Right kidney (tissue), 1 donor: ENCODE results near the gene UTS2R.

Experiments
- DNase-seq: peaks from one replicate; pipeline ENCODE4 v3.0.0-alpha.2; 2016

The UTS2R gene

DNA sequence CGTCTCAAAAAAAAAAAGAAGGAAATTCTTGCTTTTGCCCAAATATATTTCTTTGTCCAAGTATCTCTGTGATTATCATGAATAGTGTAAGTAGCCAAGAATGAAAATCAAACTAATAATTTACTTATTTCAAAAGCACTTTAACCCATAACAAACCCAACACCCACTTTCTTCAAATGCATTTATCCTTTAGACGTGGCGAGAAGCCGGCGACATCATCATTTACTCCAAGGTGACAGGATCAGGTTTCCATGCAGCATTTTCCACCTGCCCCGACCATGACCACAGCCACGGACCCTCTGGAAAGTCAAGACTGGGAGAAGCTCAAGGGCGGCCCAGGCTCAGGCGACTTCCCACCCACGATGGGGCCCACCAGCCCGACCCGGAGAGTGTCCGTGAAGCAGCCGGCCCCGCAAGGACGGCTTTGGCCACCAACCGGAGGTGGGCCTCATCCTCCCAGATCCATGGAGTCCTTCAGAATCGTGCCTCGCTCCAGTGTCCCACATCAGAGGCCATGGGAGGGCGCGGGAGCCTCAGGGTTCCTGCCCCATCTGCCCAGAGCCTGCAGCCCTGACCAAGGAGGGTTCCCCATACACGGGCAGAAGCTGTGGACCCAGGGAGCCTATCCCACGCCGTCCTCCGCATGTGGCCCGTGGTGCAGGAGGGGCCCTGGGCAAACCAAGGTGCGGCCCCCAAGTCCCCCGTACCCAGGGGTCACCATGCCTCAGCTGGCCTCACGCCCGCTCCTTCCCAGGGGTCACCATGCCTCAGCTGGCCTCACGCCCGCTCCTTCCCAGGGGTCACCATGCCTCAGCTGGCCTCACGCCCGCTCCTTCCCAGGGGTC lies 18.7 kb downstream of the UTS2R start:
- DNase-seq: no peak

GRCh38 chr17:82390860-82391435 lies 19.4 kb downstream of the UTS2R start:
- no peak for DNase-seq

DNA sequence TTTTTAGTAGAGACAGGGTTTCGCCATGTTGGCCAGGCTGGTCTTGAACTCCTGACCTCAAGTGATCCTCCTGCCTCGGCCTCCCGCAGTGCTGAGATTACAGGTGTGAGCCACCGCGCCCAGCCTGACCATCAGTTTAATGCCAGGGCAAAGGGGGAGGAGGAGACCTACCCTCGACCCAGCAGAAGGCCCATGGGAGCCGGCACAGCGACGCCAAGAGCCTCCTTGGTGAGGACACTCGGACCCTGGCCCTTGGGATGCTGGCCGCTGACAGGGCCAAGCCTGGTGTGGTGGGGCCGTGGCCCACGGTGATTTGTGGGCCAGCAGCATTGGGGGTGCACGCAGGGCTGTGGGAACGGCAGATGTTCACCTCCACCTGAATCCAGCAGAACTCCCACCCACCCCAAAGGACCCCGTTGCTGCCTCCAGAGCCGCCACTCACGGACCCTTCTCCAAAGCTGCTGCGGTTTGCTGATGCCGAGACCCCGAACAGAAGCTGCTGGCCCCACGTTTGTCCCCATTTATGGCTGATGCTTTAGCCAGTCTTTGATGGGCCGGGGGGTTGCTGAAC lies 20.0 kb downstream of the UTS2R start:
- DNase-seq: no peak

DNA sequence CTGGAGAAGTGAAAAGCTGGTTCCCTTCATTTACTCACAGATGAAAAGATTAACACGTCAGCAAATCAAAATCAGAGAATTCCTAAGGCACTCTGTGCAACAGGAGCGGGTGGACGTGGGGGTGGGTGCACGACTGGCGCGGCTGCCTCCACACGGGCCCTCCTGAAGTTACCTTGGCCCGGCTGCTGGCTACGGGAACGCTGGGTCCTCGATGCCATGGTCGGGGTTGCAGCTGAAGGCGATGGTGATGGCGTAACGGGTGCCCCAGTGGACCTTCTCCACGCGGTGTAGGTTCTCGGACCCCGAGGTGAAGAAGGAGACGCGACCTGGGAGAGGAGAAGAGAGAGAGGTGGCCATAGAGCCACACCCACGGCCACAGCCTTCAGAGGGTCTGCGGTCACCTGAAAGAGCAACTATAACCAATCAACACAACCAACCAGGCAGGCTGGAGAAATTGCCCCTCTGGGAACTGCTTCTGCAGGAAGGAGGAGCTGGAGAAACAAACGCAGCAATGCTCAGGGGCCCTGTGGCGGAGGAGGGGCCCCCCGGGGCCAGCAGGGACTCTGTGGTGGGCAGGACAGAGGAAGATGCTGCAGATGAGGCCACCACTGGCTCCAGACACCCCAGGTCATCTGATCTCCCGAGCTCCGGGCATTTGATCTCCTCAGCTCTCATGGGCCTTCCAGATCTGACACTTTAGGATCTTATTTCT lies 20.8 kb downstream of the UTS2R start:
- no peak for DNase-seq

DNA sequence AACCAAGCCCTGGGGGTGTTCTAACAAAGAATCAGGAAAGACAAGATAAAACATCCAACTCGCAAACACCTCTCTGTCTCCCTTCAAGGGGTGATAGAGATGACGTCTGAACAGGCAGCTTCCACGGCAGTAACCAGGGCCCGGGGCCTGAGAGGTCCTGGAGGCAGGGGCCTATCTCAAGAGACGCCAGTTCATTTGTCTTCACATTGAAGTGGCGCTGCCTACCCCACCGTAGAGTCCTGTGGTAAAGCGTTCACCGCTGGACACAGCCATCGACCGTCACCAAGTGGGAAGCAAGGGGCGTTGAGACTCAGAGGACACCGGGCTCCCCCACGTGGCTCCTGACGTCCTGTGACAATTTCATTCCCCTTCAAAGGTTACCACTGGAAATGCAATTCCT lies 21.4 kb downstream of the UTS2R start:
- no peak for DNase-seq

DNA sequence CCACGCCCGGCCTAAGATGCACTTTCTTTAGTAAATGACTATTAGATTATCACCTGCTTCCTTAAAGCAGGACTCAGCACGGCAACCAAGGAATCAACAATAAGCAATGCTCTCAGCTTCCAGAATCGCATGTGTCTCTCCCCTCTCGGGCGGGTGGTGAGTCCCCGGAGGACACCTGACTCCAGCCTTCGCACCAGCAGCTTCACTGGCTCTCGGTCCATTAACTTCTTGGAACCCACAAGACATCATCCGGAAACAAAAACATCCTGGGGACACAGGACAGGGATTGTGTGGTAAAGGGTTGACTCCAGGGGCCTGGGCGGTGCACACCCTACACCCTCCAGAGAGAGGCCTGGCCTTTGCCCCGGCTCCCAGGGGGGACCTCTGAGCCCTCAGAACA lies 22.7 kb downstream of the UTS2R start:
- no peak for DNase-seq

GRCh38 chr17:82396601-82397435 lies 25.3 kb downstream of the UTS2R start:
- DNase-seq: no peak

DNA sequence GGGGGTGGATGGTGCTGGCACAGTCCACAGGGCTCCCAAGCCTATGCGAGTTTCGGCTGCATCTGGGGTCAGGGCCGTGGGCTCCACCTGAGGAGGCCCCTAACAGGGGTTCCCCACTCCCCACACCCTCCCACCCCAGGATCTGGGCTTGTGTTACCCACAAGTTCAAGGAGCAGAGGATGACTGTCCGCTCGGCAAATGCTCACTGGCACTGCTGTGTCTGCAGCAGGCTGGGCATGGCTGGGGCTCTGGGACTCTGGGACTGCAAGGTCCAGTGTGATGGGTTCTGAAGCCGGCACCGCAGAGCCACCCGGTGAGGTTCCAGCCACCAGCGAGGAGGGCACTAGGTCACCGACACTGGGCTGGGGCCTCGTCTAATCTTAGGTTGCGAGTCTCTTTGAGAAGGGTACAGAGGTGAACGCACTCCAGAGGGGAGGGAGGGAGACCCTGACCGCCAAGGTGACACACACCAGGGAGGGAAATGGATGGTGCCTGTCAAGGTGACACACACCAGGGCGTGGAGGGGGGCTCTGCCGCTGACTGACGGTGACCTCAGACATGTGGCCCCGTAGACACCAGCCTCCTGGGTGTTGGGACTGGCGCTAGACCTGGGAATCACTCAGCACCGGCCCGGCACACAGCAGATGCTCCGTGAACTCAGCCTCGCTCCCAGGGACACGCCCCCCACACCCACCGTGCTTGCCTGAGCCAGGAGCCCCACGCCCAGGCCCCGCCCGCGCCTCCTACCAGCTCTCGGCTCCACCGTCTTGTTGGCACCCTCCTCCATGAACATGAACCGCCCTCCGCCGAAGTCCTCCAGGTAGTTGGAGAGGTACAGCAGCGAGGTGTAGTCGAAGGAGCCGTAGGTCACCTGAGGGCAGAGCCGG lies 26.1 kb downstream of the UTS2R start:
- no peak for DNase-seq

- no peak for DNase-seq
Measured at GRCh38 chr17:82399041-82399441, 27.5 kb downstream of the UTS2R start.

DNA sequence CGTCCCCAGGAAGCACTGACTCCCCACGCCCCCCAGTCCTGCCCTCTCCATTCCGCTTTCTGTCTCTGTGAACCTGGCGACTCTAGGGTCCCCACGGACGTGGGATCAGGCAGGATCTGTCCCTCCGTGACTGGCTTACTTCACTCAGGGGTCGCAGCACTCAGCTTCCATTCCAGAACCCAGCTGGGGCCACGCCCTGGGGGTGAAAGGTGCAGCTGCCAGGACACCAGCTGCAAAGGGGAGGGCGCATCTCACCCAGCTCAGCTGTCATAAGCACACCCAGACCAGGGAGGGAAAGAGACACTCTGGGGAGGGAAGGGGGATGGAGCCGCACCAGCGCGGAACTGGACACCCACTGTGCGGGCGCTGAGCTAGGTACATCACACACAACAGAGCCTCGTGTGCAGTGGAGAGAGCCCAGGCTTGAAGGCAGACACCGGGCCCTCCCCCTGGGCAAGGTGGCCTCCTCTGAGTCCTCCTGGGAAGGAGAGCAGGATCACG lies 28.1 kb downstream of the UTS2R start:
- no peak for DNase-seq

DNA sequence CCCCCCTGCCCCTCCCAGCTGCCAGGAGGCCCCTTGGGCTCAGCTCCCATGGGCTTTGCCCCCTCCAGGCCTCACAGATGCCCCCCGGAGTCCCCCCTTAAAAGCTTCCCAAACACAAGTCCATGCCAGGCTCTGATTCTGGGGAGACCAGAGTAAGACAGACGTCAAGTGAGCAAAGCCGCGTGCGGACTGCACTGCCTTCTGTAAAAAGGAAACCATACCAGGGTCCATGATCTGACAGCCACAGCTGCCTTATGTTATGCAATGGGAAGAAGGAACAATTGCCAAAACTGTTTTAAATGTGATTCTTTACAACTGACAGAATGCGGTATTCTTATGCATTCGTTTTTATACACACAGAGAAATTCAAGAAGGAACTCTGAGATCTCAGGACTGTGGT lies 28.6 kb downstream of the UTS2R start:
- DNase-seq: no peak

GRCh38 chr17:82400830-82401229 lies 29.3 kb downstream of the UTS2R start:
- no peak for DNase-seq

DNA sequence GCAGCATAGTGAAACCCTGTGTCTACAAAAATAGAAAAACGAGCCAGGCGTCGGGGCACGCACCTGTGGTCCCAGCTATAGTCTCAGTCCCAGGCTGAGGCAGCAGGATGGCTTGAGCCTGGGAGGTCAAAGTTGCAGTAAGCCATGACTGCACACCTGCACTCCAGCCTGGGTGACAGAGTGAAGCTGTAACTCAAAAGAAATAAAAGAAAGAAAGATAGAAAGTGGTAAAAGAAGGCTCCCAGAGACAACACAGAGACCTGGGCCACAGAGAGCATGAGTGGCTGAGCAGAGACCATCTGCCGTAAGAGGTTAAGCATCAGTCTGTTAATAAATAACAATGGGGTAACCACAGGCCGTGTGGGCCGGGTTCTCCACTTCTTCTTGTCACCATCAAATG lies 31.3 kb downstream of the UTS2R start:
- DNase-seq: no peak

- DNase-seq: no peak
Measured at GRCh38 chr17:82403662-82404660, 32.4 kb downstream of the UTS2R start.

DNA sequence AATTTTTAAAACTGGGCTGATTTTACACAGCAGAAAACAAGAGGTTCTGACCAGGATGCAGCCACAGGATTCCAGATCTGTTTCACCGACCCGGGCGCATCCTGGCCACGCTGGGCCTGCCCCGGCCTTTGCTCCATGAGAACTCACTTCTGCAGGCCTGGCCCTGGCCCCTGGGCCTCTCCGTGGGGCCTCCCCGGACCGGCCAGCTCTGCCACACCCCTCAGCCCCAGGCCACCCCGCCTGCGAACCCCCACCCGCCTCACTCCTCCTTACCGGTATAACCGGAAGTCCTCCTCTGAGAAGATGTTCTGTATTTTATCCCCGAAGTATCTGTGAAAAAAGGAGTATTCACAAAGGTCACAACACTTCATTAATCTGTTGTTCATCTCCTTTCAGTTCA lies 33.5 kb downstream of the UTS2R start:
- no peak for DNase-seq

DNA sequence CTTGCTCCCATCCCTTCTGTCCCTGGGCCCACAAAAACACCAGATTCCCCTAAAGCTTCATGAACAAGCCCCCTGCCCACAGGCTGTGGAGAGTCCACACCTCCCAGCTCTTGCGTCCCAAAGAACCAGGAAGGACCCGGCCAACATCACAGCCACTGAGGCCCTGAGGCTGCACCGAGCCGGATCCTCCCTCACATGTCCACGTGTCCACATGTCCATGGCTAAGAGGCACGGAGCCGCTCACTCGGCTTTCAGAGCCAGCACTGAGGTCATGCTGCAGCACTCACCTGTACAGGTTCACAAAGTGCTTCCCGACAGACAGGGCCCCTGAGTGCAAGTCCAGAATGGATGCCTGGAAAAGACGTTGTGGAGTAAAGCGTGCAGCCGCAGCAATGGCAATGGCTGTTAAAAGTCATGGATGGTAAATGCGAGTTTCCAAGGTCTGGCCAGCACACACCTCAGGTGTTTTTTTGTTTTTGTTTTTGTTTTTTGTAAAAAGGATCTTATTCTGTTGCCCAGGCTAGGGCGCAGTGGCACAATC lies 34.6 kb downstream of the UTS2R start:
- DNase-seq: no peak

DNA sequence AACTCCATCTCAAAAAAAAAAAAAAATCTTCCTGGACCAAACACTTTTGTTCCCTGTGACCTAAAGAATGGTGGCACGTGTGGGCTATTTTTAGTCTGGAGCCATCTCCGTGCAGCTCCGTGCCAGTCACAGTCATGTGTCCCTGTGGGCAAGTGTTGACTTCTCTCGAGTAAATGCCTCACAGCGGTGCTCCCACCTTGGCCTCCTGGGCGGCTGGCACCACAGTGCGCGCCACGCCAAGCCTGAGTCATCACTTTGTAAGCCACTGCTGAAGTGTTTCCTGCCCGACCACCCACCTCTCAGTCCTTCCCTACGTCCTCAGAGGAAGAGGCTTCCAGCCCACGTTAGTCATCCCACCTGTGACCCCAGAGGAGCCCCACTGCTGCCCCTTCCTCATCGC lies 35.7 kb downstream of the UTS2R start:
- DNase-seq: no peak

DNA sequence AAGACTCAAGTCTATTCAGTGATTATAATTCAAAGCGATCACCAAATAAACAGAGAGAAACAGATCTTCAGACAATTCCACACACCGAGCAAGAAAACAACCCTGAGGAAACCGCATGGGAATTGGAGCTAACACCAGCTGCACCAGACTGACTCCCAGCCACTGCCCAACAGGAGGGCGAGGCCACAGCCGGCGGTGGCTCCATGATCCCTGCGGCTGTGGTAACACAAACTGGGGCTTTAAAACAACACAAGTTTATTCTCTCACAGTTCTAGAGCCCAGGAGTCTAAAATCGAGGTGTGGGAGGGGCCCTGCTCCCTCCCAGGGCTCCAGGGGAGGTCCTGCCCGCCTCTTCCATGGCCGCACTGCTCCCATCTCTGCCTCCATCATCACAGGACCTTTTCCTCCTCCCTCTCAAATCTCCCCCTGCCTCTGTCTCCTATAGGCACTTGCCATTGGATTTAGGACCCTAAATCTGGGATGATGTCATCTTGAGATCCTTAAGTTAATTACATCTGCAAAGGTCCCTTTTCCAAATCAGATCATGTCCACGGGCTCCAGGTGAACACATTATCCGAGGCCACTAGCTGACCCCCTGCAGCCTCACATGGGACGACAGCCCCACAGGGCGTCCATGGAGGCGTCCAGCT lies 36.8 kb downstream of the UTS2R start:
- no peak for DNase-seq

DNA sequence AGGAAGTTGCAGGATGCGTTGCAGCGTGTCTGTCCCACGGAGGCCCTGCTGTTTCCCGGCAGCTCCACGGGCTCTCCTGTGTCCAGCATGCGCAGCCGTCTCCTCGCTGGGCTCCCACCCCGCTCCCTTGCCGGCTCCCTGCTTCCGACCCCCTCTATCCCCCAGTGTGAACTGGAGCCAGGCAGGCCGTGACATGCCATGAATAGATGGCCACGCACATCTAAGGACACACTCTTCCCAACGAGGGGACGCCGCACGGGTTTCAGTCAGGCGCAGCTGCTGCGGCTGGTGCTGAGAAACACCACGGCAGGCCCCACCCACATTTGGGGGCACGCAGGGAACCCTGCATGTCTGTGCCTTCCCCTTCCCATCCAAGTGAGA lies 37.4 kb downstream of the UTS2R start:
- DNase-seq: no peak
